Measurements from ENCODE around the gene PIN1. TPM values are rescaled to one million over a fixed set of nuclear protein-coding genes. Genes with fewer than 3 reads are reported as not detected.
"Not testable (repeated sequence)": the region's sequence is repeated elsewhere in the genome, so short reads cannot be mapped to it uniquely, and the experiment has no call there.

Gene PIN1
- total RNA-seq, 1 experiment from 2014 or later, result 79.2 TPM

GRCh38 chr19:9808855-9809824, 26.0 kb upstream of the PIN1 start:
- in situ Hi-C loops (cut with HindIII; ENCODE audit: low pct_unique_long_range_greater_than_20kb, low sequenced_read_pairs), result no loop called here
- no peak for DNase-seq (ENCODE audit: low read depth, low spot score)

GRCh38 chr19:9811139-9811538, 24.0 kb upstream of the PIN1 start:
- no peak for DNase-seq (ENCODE audit: low read depth, low spot score)
- in situ Hi-C loops (cut with HindIII; ENCODE audit: low pct_unique_long_range_greater_than_20kb, low sequenced_read_pairs), result no loop called here

GRCh38 chr19:9818175-9818733, 16.9 kb upstream of the PIN1 start:
- DNase-seq (ENCODE audit: low read depth, low spot score), result no peak
- in situ Hi-C loops (cut with HindIII; ENCODE audit: low pct_unique_long_range_greater_than_20kb, low sequenced_read_pairs), result no loop called here

- DNase-seq (ENCODE audit: low read depth, low spot score), result peak; percentile 98
Observed at GRCh38 chr19:9818734-9819595, 16.2 kb upstream of the PIN1 start, which contains the start of gene FBXL12. Gene FBXL12 (minus strand): TSS chr19:9819079. CDS start chr19:9818813, 266 bp downstream.

GRCh38 chr19:9819596-9819909, 15.6 kb upstream of the PIN1 start:
- no peak for DNase-seq (ENCODE audit: low read depth, low spot score)
- in situ Hi-C loops (cut with HindIII; ENCODE audit: low pct_unique_long_range_greater_than_20kb, low sequenced_read_pairs), result no loop called here

More at GRCh38 chr19:9818734-9819595, 16.2 kb upstream of the PIN1 start, which contains the start of gene FBXL12:
- in situ Hi-C loops (cut with HindIII; ENCODE audit: low pct_unique_long_range_greater_than_20kb, low sequenced_read_pairs), result no loop called here

GRCh38 chr19:9820034-9820433, 15.1 kb upstream of the PIN1 start:
- DNase-seq (ENCODE audit: low read depth, low spot score); in situ Hi-C loops (cut with HindIII; ENCODE audit: low pct_unique_long_range_greater_than_20kb, low sequenced_read_pairs): not testable (repeated sequence)

GRCh38 chr19:9823816-9824215, 11.3 kb upstream of the PIN1 start:
- in situ Hi-C loops (cut with HindIII; ENCODE audit: low pct_unique_long_range_greater_than_20kb, low sequenced_read_pairs), result no loop called here
- no peak for DNase-seq (ENCODE audit: low read depth, low spot score)

GRCh38 chr19:9827289-9828238, 7.6 kb upstream of the PIN1 start, which contains the start of gene UBL5:
Gene UBL5 (plus strand): TSS chr19:9827918. CDS start chr19:9828338, 420 bp downstream.
- in situ Hi-C loops (cut with HindIII; ENCODE audit: low pct_unique_long_range_greater_than_20kb, low sequenced_read_pairs), result no loop called here
- DNase-seq (ENCODE audit: low read depth, low spot score), result peak; percentile 84

- in situ Hi-C loops (cut with HindIII; ENCODE audit: low pct_unique_long_range_greater_than_20kb, low sequenced_read_pairs), result no loop called here
Observed at GRCh38 chr19:9828551-9829063, 6.5 kb upstream of the PIN1 start.

GRCh38 chr19:9834307-9834725, 802 bp upstream of the PIN1 start:
- no peak for DNase-seq (ENCODE audit: low read depth, low spot score)
- in situ Hi-C loops (cut with HindIII; ENCODE audit: low pct_unique_long_range_greater_than_20kb, low sequenced_read_pairs), result no loop called here

More at GRCh38 chr19:9828551-9829063, 6.5 kb upstream of the PIN1 start:
- no peak for DNase-seq (ENCODE audit: low read depth, low spot score)

- in situ Hi-C loops (cut with HindIII; ENCODE audit: low pct_unique_long_range_greater_than_20kb, low sequenced_read_pairs), result no loop called here
- no peak for DNase-seq (ENCODE audit: low read depth, low spot score)
Observed at GRCh38 chr19:9835507-9835949, 410 bp downstream of the PIN1 start.

- DNase-seq (ENCODE audit: low read depth, low spot score), result no peak
- in situ Hi-C loops (cut with HindIII; ENCODE audit: low pct_unique_long_range_greater_than_20kb, low sequenced_read_pairs), result no loop called here
Observed at GRCh38 chr19:9836021-9836420, 903 bp downstream of the PIN1 start.

- in situ Hi-C loops (cut with HindIII; ENCODE audit: low pct_unique_long_range_greater_than_20kb, low sequenced_read_pairs), result no loop called here
- no peak for DNase-seq (ENCODE audit: low read depth, low spot score)
Observed at GRCh38 chr19:9838324-9838723, 3.2 kb downstream of the PIN1 start.

- in situ Hi-C loops (cut with HindIII; ENCODE audit: low pct_unique_long_range_greater_than_20kb, low sequenced_read_pairs), result no loop called here
- no peak for DNase-seq (ENCODE audit: low read depth, low spot score)
Observed at GRCh38 chr19:9839415-9839814, 4.3 kb downstream of the PIN1 start.

GRCh38 chr19:9842834-9843625, 7.9 kb downstream of the PIN1 start:
- in situ Hi-C loops (cut with HindIII; ENCODE audit: low pct_unique_long_range_greater_than_20kb, low sequenced_read_pairs), result no loop called here
- no peak for DNase-seq (ENCODE audit: low read depth, low spot score)
